PFSK-1 (cell line): ENCODE measurements around the gene APC2.

Source experiments
- POLR2AphosphoS5 ChIP-seq: IDR thresholded peaks from 2 replicates; pipeline ENCODE4 v1.6.1; 2012; ENCODE audit warnings: low read depth, mild to moderate bottlenecking, control low read depth, low read length, moderate library complexity
- SIN3A ChIP-seq: IDR thresholded peaks from 2 replicates; pipeline ENCODE4 v1.6.1; 2012; ENCODE audit warnings: mild to moderate bottlenecking, low read length, moderate library complexity, borderline replicate concordance; ENCODE audit not compliant: insufficient read depth

GRCh38 chr19:1492474-1493006 lies 42.6 kb downstream of the APC2 start:
- TF ChIP-seq SIN3A (no peak), POLR2AphosphoS5 (no peak)
